ENCODE measurements around the gene AP1M1.

Gene AP1M1

GRCh38 chr19:16233836-16234551 is 36.3 kb downstream of the AP1M1 start:
- Histone ChIP-seq H3K79me2 (ENCODE audit: control insufficient read depth, low read length) (no peaks in the 10 kb centered on the region), H3K9me2 (replicated peaks; ENCODE audit: control insufficient read depth, low read length) (no peaks in the 10 kb centered on the region), H3K4me2 (ENCODE audit: low read length) (no peak overlapping the region), H3K4me3 (ENCODE audit: low read length) (no peak overlapping the region), H3K27ac (ENCODE audit: low read depth, low read length) (no peak overlapping the region), H3K27me3 (ENCODE audit: control insufficient read depth, low read length) (no peaks in the 10 kb centered on the region), H3K36me3 (ENCODE audit: control insufficient read depth, low read length) (peaks cover 16% of the 10 kb centered on the region), H4K20me1 (ENCODE audit: control insufficient read depth, insufficient read depth, low read depth, low read length) (no peaks in the 10 kb centered on the region), H3K9me3 (ENCODE audit: control insufficient read depth, insufficient read depth, low read length) (no peaks in the 10 kb centered on the region), H3F3A (ENCODE audit: control insufficient read depth, insufficient read depth) (no peaks in the 10 kb centered on the region), H3K4me1 (ENCODE audit: control insufficient read depth, low read length) (no peaks in the 10 kb centered on the region)
- TF ChIP-seq EZH2phosphoT487 (IDR thresholded peaks at IDR 0.05; ENCODE audit: borderline replicate concordance, low read length) (no peak), CTCF (IDR thresholded peaks at IDR 0.05; ENCODE audit: low read depth, low read length, poor library complexity, severe bottlenecking) (no peak)

- no peaks in the 10 kb centered on the region for H3F3A ChIP-seq (ENCODE audit: control insufficient read depth, insufficient read depth)
- no peak overlapping the region for H3K4me3 ChIP-seq (ENCODE audit: low read length)
- no peak overlapping the region for H3K4me2 ChIP-seq (ENCODE audit: low read length)
- H3K36me3 ChIP-seq (ENCODE audit: control insufficient read depth, low read length): peaks cover 15% of the 10 kb centered on the region
- TF ChIP-seq EZH2phosphoT487 (IDR thresholded peaks at IDR 0.05; ENCODE audit: borderline replicate concordance, low read length): no peak
- no peak for TF ChIP-seq CTCF (IDR thresholded peaks at IDR 0.05; ENCODE audit: low read depth, low read length, poor library complexity, severe bottlenecking)
- no peaks in the 10 kb centered on the region for H3K9me3 ChIP-seq (ENCODE audit: control insufficient read depth, insufficient read depth, low read length)
- H3K27ac ChIP-seq (ENCODE audit: low read depth, low read length): no peak overlapping the region
- H3K9me2 ChIP-seq (replicated peaks; ENCODE audit: control insufficient read depth, low read length): no peaks in the 10 kb centered on the region
- H4K20me1 ChIP-seq (ENCODE audit: control insufficient read depth, insufficient read depth, low read depth, low read length): no peaks in the 10 kb centered on the region
- no peaks in the 10 kb centered on the region for H3K27me3 ChIP-seq (ENCODE audit: control insufficient read depth, low read length)
- no peaks in the 10 kb centered on the region for H3K79me2 ChIP-seq (ENCODE audit: control insufficient read depth, low read length)
- no peaks in the 10 kb centered on the region for H3K4me1 ChIP-seq (ENCODE audit: control insufficient read depth, low read length)
Observed at GRCh38 chr19:16234552-16235445, 37.1 kb downstream of the AP1M1 start.

- H3K36me3 ChIP-seq (ENCODE audit: control insufficient read depth, low read length): peaks cover 11% of the 10 kb centered on the region
- H3K4me1 ChIP-seq (ENCODE audit: control insufficient read depth, low read length): no peaks in the 10 kb centered on the region
- no peak overlapping the region for H3K27ac ChIP-seq (ENCODE audit: low read depth, low read length)
- TF ChIP-seq CTCF (IDR thresholded peaks at IDR 0.05; ENCODE audit: low read depth, low read length, poor library complexity, severe bottlenecking) (no peak), EZH2phosphoT487 (IDR thresholded peaks at IDR 0.05; ENCODE audit: borderline replicate concordance, low read length) (no peak)
- no peaks in the 10 kb centered on the region for H3K79me2 ChIP-seq (ENCODE audit: control insufficient read depth, low read length)
- H3K9me2 ChIP-seq (replicated peaks; ENCODE audit: control insufficient read depth, low read length): no peaks in the 10 kb centered on the region
- no peaks in the 10 kb centered on the region for H3K27me3 ChIP-seq (ENCODE audit: control insufficient read depth, low read length)
- H3K4me2 ChIP-seq (ENCODE audit: low read length): no peak overlapping the region
- H3F3A ChIP-seq (ENCODE audit: control insufficient read depth, insufficient read depth): no peaks in the 10 kb centered on the region
- no peaks in the 10 kb centered on the region for H4K20me1 ChIP-seq (ENCODE audit: control insufficient read depth, insufficient read depth, low read depth, low read length)
- no peak overlapping the region for H3K4me3 ChIP-seq (ENCODE audit: low read length)
- H3K9me3 ChIP-seq (ENCODE audit: control insufficient read depth, insufficient read depth, low read length): no peaks in the 10 kb centered on the region
Observed at GRCh38 chr19:16235811-16236652, 38.3 kb downstream of the AP1M1 start.
